Measurements from ENCODE around the gene SLC22A4. TPM values are rescaled to one million over a fixed set of nuclear protein-coding genes. Genes with fewer than 3 reads are reported as not detected.

SLC22A4 gene
- polyA plus RNA-seq, 2 of the 4 experiments (the other 2 are of a cell fraction), result 3.2 to 4.6 TPM

DNA sequence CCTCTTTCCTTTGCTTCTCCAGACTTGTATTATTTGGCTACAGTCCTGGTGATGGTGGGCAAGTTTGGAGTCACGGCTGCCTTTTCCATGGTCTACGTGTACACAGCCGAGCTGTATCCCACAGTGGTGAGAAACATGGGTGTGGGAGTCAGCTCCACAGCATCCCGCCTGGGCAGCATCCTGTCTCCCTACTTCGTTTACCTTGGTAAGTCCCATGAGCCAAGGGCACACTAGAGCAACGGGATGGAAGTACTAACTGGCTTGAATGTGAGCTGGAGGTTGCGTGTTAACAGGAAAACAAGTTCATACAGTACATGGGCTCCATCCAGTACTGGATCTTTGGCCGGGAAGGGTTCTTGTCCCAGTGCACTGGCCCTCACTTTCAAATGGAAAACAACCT lies 98.2 kb downstream of the SLC22A4 start:
- TF ChIP-seq MYC (IDR thresholded peaks at IDR 0.05; ENCODE audit: borderline replicate concordance, low read length), result no peak
- TF ChIP-seq E2F6 (IDR thresholded peaks at IDR 0.05; ENCODE audit: borderline replicate concordance, low read depth), result no peak
- no peak for TF ChIP-seq MAX (IDR thresholded peaks at IDR 0.05)
- no peak for TF ChIP-seq NPAS2 (CRISPR knock-in tag; IDR thresholded peaks at IDR 0.05; ENCODE audit: borderline replicate concordance)
- no peak for TF ChIP-seq FOXS1 (CRISPR knock-in tag; IDR thresholded peaks at IDR 0.05)
- no peak for TF ChIP-seq CBX2 (IDR thresholded peaks at IDR 0.05; ENCODE audit: borderline replicate concordance, low read depth)
- no peak for TF ChIP-seq HOXB5 (CRISPR knock-in tag; IDR thresholded peaks at IDR 0.05)
- TF ChIP-seq POLR2AphosphoS2 (conservative IDR thresholded peaks at IDR 0.05; ENCODE audit: low read length), result no peak
- no peak for TF ChIP-seq CBX8 (IDR thresholded peaks at IDR 0.05)
- no peak for TF ChIP-seq PHF8 (IDR thresholded peaks at IDR 0.05; ENCODE audit: borderline replicate concordance, low read depth)
- TF ChIP-seq ELK1 (IDR thresholded peaks at IDR 0.05; ENCODE audit: low read depth, low read length), result no peak
- no peak for TF ChIP-seq POLR2A (IDR thresholded peaks at IDR 0.05; ENCODE audit: low read length)
- no peak for TF ChIP-seq RCOR1 (IDR thresholded peaks at IDR 0.05; ENCODE audit: low read depth, low read length)
- TF ChIP-seq SMC3 (IDR thresholded peaks at IDR 0.05), result no peak
- TF ChIP-seq, protein P1, sequence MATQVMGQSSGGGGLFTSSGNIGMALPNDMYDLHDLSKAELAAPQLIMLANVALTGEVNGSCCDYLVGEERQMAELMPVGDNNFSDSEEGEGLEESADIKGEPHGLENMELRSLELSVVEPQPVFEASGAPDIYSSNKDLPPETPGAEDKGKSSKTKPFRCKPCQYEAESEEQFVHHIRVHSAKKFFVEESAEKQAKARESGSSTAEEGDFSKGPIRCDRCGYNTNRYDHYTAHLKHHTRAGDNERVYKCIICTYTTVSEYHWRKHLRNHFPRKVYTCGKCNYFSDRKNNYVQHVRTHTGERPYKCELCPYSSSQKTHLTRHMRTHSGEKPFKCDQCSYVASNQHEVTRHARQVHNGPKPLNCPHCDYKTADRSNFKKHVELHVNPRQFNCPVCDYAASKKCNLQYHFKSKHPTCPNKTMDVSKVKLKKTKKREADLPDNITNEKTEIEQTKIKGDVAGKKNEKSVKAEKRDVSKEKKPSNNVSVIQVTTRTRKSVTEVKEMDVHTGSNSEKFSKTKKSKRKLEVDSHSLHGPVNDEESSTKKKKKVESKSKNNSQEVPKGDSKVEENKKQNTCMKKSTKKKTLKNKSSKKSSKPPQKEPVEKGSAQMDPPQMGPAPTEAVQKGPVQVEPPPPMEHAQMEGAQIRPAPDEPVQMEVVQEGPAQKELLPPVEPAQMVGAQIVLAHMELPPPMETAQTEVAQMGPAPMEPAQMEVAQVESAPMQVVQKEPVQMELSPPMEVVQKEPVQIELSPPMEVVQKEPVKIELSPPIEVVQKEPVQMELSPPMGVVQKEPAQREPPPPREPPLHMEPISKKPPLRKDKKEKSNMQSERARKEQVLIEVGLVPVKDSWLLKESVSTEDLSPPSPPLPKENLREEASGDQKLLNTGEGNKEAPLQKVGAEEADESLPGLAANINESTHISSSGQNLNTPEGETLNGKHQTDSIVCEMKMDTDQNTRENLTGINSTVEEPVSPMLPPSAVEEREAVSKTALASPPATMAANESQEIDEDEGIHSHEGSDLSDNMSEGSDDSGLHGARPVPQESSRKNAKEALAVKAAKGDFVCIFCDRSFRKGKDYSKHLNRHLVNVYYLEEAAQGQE (IDR thresholded peaks at IDR 0.05), result no peak
- TF ChIP-seq RFX5 (IDR thresholded peaks at IDR 0.05), result no peak
- DNase-seq (ENCODE audit: low read depth in 1 of 2, low spot score in 1 of 2) (no peak), FAIRE-seq (no peak), ATAC-seq (no peak)
- peaks cover 39% of the 10 kb centered on the region for H3K4me1 ChIP-seq
- ChIA-PET POLR2A (no interaction called here), CTCF (interaction anchor here (0.9 to 11.6 kb wide), 4 partner anchors 16 to 135 kb away, joined by 3 to 217 read pairs (median 78); no protein-coding TSS in a partner anchor)
- H3K9me3 ChIP-seq, result no peaks in the 10 kb centered on the region
- no peak overlapping the region for H3K27ac ChIP-seq
- 90% methylated on average over 8 of the region's 8 CpGs for WGBS (ENCODE audit: missing lambda C conversion rate)
- no peak overlapping the region for H3K4me2 ChIP-seq
- no peak overlapping the region for H3K4me3 ChIP-seq

DNA sequence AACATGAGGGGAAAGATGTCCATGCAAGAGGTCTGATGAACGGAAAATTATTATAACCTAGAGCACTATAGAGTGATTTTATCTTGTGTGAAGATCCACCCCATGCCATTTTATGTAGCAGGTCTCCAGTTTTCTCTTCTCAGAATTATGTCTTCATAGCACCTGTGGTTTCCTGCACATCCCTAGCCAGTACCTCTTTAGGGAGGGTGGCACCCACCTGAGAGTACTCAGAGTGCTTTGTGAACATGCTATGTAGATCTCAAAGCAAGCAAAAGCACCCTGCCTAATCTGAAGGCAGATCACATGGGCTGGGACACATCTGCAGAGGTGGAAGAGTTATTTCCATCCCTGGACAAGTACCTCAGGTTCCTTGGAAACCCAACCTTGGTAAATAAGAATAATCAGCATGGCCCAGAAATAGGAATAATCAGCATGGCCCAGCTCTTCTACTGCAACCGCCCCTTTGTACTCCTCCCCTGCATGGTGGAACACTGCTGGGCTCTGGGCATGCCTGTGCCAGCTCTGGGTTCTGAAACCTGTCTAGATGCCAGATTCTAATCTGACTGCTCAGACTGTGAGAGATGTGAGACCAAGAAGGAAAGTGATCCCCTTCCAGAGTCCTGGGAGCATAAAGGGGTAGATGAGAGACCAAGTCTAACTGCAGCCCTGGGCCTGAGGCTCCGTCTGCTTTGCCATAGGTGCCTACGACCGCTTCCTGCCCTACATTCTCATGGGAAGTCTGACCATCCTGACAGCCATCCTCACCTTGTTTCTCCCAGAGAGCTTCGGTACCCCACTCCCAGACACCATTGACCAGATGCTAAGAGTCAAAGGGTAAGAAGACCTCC lies 99.0 kb downstream of the SLC22A4 start:
- WGBS (ENCODE audit: missing lambda C conversion rate), result 90% methylated on average over 6 of the region's 6 CpGs
- POLR2A ChIA-PET, result no interaction called here
- ATAC-seq, result no peak
- no peak overlapping the region for H3K4me2 ChIP-seq
- H3K27ac ChIP-seq, result no peak overlapping the region
- TF ChIP-seq NPAS2 (CRISPR knock-in tag; IDR thresholded peaks at IDR 0.05; ENCODE audit: borderline replicate concordance) (no peak), CBX2 (IDR thresholded peaks at IDR 0.05; ENCODE audit: borderline replicate concordance, low read depth) (no peak), ATOH8 (CRISPR knock-in tag; IDR thresholded peaks at IDR 0.05; ENCODE audit: low read depth) (no peak), BHLHE40 (IDR thresholded peaks at IDR 0.05; ENCODE audit: low read depth, low read length) (no peak), CTCF (IDR thresholded peaks at IDR 0.05) (no peak), ZC3H11A (IDR thresholded peaks at IDR 0.05) (no peak), RARB (CRISPR knock-in tag; IDR thresholded peaks at IDR 0.05) (no peak)
- CTCF ChIA-PET, result interaction anchor here (0.7 to 11.6 kb wide), 5 partner anchors 15 to 134 kb away, joined by 3 to 217 read pairs (median 6); partner anchors contain the start of gene SLC22A4
- H3K4me1 ChIP-seq, result peaks cover 31% of the 10 kb centered on the region
- no peak for DNase-seq (ENCODE audit: low read depth in 1 of 2, low spot score in 1 of 2)
- H3K9me3 ChIP-seq, result no peaks in the 10 kb centered on the region
- H3K4me3 ChIP-seq, result no peak overlapping the region
- no peak for FAIRE-seq

Measured in A549 (cell line).